ENCODE measurements around the gene TEX19.
"Not testable (repeated sequence)": the region's sequence is repeated elsewhere in the genome, so short reads cannot be mapped to it uniquely, and the experiment has no call there.

The TEX19 gene

GRCh38 chr17:82357394-82357793 lies 1.7 kb upstream of the TEX19 start:
- DNase-seq (ENCODE audit: low read depth, low spot score) = no peak
- no peak overlapping the region for H3K4me3 ChIP-seq (ENCODE audit: low read depth, low read length)
- in situ Hi-C loops (cut with HindIII; ENCODE audit: low sequenced_read_pairs) = no loop called here
- no peak for TF ChIP-seq CTCF (IDR thresholded peaks at IDR 0.05; ENCODE audit: low read depth, low read length)

GRCh38 chr17:82359451-82360074 lies 516 bp downstream of the TEX19 start:
- in situ Hi-C loops (cut with HindIII; ENCODE audit: low sequenced_read_pairs); H3K4me3 ChIP-seq (ENCODE audit: low read depth, low read length); DNase-seq (ENCODE audit: low read depth, low spot score): not testable (repeated sequence)

GRCh38 chr17:82361885-82362633 lies 3.0 kb downstream of the TEX19 start:
- H3K4me3 ChIP-seq (ENCODE audit: low read depth, low read length) = no peak overlapping the region
- in situ Hi-C loops (cut with HindIII; ENCODE audit: low sequenced_read_pairs) = no loop called here
- no peak for DNase-seq (ENCODE audit: low read depth, low spot score)
- TF ChIP-seq CTCF (IDR thresholded peaks at IDR 0.05; ENCODE audit: low read depth, low read length) = no peak

- in situ Hi-C loops (cut with HindIII; ENCODE audit: low sequenced_read_pairs) = no loop called here
- H3K4me3 ChIP-seq (ENCODE audit: low read depth, low read length) = no peak overlapping the region
- no peak for TF ChIP-seq CTCF (IDR thresholded peaks at IDR 0.05; ENCODE audit: low read depth, low read length)
- DNase-seq (ENCODE audit: low read depth, low spot score) = no peak
These were observed 6.7 kb downstream of the TEX19 start for GRCh38 chr17:82365606-82366295.

- TF ChIP-seq CTCF (IDR thresholded peaks at IDR 0.05; ENCODE audit: low read depth, low read length) = no peak
These were observed 7.7 kb downstream of the TEX19 start for GRCh38 chr17:82366749-82367148.

GRCh38 chr17:82367724-82368524 lies 8.9 kb downstream of the TEX19 start:
- DNase-seq (ENCODE audit: low read depth, low spot score) = no peak
- no peak overlapping the region for H3K4me3 ChIP-seq (ENCODE audit: low read depth, low read length)
- TF ChIP-seq CTCF (IDR thresholded peaks at IDR 0.05; ENCODE audit: low read depth, low read length) = no peak
- in situ Hi-C loops (cut with HindIII; ENCODE audit: low sequenced_read_pairs) = no loop called here

More at GRCh38 chr17:82366749-82367148, 7.7 kb downstream of the TEX19 start:
- DNase-seq (ENCODE audit: low read depth, low spot score) = no peak
- in situ Hi-C loops (cut with HindIII; ENCODE audit: low sequenced_read_pairs) = no loop called here
- H3K4me3 ChIP-seq (ENCODE audit: low read depth, low read length) = no peak overlapping the region
